Testis (tissue), 3 donors: ENCODE measurements around the gene NHLRC2. TPM values are rescaled to one million over a fixed set of nuclear protein-coding genes. Genes with fewer than 3 reads are reported as not detected.

Source experiments
- DNase-seq: peaks from one replicate; pipeline ENCODE4 v3.0.0-alpha.2; 2019
- H3K27ac ChIP-seq, 2 donors: fragments of 200-600 bp; sonication (generic); one replicate each; pipeline ENCODE4 v1.5.1; 2019
- H3K27me3 ChIP-seq: fragments of 200-600 bp; sonication (generic); one replicate; pipeline ENCODE4 v1.5.1; 2019
- H3K36me3 ChIP-seq: fragments of 200-600 bp; sonication (generic); one replicate; pipeline ENCODE4 v1.5.1; 2017; ENCODE audit warnings: low read depth; ENCODE audit errors: missing control alignments
- H3K4me1 ChIP-seq: fragments of 200-600 bp; sonication (generic); one replicate; pipeline ENCODE4 v1.5.1; 2019
- H3K4me3 ChIP-seq, 2 donors: fragments of 200-600 bp; sonication (generic); one replicate each; pipeline ENCODE4 v1.5.1; 2017 to 2019
- H3K9me3 ChIP-seq: fragments of 200-600 bp; sonication (generic); one replicate; pipeline ENCODE4 v1.5.1; 2017
- POLR2A ChIP-seq: fragments of 450-650 bp; IDR thresholded peaks from one replicate; pipeline ENCODE4 v1.6.1; 2017; ENCODE audit warnings: antibody characterized with exemption, mild to moderate bottlenecking, moderate library complexity
- WGBS, 2 donors: methylation state at CpG; one replicate each; pipeline ENCODE4 v1.1.5; 2018; 5-methylcytosine and 5-hydroxymethylcytosine counted together
- intact Hi-C: fragments of 100-400 bp; cut with DNase I; formaldehyde crosslinking; loops from one replicate; pipeline ENCODE4 v1.15.1; 2023; ENCODE audit warnings: low total_unique reads
- polyA plus RNA-seq: library from polyadenylated mRNA; stranded (reverse); fragments of 350-450 nt; fragmentation: Illumina TruSeq; extraction: RNeasy Lipid Tissue Mini Kit (QIAGEN cat#74804); gene quantifications from one replicate; pipeline ENCODE4 v1.2.3, GENCODE V29; 2014; ENCODE audit warnings: low read depth, low replicate concordance; ENCODE audit not compliant: insufficient read depth
- total RNA-seq, 2 donors: library from RNA; depleted of rRNA; stranded (reverse); fragments of >200 nt; gene quantifications; one replicate each; pipeline ENCODE4 v1.2.3, GENCODE V29; 2016
- TF ChIP-seq, protein P1 (sequence below), 3 experiments: fragments of 450-650 bp in 2 of 3; fragments of 200-600 bp in 1 of 3; sonication (generic) in 1 of 3; IDR thresholded peaks; one replicate each; pipeline ENCODE4 v1.5.1; 2016 to 2019; ENCODE audit warnings: antibody characterized with exemption in 3 of 3, mild to moderate bottlenecking in 2 of 3, moderate library complexity in 1 of 3

NHLRC2 gene
- total and polyA plus RNA-seq, 3 donors from 2014 or later: 8.7 to 37.7 (median 34.3) TPM

DNA sequence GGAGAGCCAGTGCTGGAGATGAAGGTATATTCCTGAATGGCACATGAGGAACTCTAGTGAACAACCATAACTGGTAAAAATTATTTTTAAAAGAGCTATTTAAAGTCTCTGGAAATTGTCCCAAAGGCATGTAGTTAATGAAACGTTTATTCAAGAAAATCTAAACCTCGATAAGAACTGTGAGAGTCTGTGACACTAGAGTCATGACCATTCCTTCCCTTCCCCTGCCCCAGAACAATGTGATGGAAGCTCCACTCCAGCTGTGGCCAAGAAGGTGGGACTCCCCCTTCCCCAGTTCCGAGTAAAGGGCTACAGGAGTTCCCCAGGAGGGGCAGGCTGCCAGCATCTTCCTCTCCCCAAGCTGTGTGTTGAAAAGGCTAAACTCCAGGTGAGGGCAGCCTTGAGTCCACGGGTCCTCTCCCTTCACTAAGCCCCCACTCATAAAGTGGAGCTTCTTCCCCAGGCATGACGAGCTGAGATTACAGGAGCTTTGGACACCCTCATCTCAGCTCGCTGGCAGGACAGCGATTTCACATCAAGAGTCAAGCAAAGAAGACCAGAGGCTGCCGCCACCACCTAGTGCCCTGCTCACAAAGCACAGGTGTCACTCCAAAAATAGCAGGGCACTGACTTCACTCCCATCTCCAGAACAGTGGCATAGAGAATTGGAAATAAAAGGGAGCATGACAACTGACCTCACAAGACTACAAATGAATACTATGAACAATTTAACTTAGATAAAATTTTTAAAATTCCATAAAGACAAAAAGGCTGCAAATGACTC lies 68.5 kb downstream of the NHLRC2 start:
- H3K27me3 ChIP-seq: no peaks in the 10 kb centered on the region
- H3K9me3 ChIP-seq: no peaks in the 10 kb centered on the region
- intact Hi-C loops: no loop called here
- DNase-seq: no peak
- TF ChIP-seq POLR2A: no peak
- TF ChIP-seq, protein P1, sequence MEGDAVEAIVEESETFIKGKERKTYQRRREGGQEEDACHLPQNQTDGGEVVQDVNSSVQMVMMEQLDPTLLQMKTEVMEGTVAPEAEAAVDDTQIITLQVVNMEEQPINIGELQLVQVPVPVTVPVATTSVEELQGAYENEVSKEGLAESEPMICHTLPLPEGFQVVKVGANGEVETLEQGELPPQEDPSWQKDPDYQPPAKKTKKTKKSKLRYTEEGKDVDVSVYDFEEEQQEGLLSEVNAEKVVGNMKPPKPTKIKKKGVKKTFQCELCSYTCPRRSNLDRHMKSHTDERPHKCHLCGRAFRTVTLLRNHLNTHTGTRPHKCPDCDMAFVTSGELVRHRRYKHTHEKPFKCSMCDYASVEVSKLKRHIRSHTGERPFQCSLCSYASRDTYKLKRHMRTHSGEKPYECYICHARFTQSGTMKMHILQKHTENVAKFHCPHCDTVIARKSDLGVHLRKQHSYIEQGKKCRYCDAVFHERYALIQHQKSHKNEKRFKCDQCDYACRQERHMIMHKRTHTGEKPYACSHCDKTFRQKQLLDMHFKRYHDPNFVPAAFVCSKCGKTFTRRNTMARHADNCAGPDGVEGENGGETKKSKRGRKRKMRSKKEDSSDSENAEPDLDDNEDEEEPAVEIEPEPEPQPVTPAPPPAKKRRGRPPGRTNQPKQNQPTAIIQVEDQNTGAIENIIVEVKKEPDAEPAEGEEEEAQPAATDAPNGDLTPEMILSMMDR (IDR thresholded peaks at IDR 0.05): no peak
- H3K27ac ChIP-seq: no peak overlapping the region
- no peaks in the 10 kb centered on the region for H3K4me1 ChIP-seq
- no peak overlapping the region for H3K4me3 ChIP-seq
- no peaks in the 10 kb centered on the region for H3K36me3 ChIP-seq
- 37 to 44% methylated on average over 8 of the region's 8 CpGs for WGBS, 2 donors

DNA sequence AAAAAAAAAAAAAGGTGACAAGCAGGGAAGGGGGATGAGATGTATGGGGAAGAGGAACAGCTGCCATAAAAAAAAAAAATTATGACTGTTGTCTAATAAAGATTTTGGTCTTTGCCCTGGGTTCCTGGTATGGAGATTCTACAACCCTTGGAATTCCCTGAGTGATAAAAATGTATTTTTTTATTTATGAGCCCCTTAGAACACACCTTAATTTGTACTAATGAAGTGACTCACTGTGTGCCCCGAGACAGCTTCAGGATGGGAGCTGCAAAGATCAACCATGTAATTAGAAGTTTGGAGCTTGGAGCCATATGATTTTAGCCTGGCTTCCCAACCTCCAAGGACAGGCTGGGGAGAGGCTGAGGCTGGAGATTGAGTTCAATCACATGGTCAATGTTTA lies 69.7 kb downstream of the NHLRC2 start:
- DNase-seq: no peak
- Histone ChIP-seq H3K36me3 (no peaks in the 10 kb centered on the region), H3K9me3 (no peaks in the 10 kb centered on the region), H3K27ac (no peak overlapping the region), H3K4me3 (no peak overlapping the region), H3K4me1 (no peaks in the 10 kb centered on the region), H3K27me3 (no peaks in the 10 kb centered on the region)
- intact Hi-C loops: no loop called here
- TF ChIP-seq, protein P1 (IDR thresholded peaks at IDR 0.05): no peak
- no peak for TF ChIP-seq POLR2A
- 89 to 93% methylated on average over 1 of the region's 1 CpG for WGBS, 2 donors

DNA sequence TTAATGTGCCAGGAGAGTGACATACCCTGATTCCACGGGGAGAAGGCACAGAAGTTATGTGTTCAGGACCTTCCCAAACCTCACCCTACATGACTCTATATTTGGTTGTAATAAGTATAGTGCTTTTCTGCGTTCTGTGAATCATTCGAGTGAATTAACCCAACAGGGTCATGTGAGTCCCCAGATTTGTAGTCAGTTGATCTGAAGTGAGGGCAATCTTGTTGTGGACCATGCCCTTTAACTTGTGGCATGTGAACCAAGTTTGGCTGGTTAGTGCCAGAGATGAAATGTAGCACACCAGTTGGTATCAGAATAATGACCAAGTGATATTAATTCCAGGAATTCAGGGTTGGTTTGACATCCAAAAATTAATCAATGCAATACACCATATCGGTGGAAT lies 70.2 kb downstream of the NHLRC2 start:
- H3K27ac ChIP-seq: no peak overlapping the region
- no peaks in the 10 kb centered on the region for H3K9me3 ChIP-seq
- no peak overlapping the region for H3K4me3 ChIP-seq
- DNase-seq: no peak
- H3K4me1 ChIP-seq: no peaks in the 10 kb centered on the region
- intact Hi-C loops: no loop called here
- no peaks in the 10 kb centered on the region for H3K27me3 ChIP-seq
- WGBS, 2 donors: 80 to 98% methylated on average over 4 of the region's 4 CpGs
- TF ChIP-seq POLR2A: no peak
- TF ChIP-seq, protein P1 (IDR thresholded peaks at IDR 0.05): no peak
- H3K36me3 ChIP-seq: no peaks in the 10 kb centered on the region

DNA sequence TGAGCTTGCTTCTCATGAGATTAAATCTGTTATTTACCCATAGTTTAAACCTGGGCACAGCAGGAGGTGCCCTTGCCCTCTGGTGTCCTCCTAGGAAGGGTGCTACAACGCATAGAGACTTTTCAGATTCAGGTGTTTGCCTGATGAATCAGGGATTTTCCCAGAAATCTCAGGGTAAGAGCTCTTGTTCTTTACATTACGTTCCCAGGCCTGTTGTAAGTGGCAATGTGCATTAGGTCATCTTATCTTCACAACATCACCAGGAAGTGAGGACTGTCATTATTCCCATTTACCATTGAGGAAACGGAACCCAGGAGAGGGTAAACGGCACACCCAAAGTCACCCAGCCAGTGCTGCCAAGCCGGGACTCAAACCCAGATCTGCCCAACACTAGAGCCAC lies 73.0 kb downstream of the NHLRC2 start:
- Histone ChIP-seq H3K4me3 (no peak overlapping the region), H3K9me3 (no peaks in the 10 kb centered on the region), H3K27me3 (no peaks in the 10 kb centered on the region), H3K27ac (no peak overlapping the region), H3K36me3 (no peaks in the 10 kb centered on the region), H3K4me1 (no peaks in the 10 kb centered on the region)
- 90 to 97% methylated on average over 5 of the region's 5 CpGs for WGBS, 2 donors
- TF ChIP-seq POLR2A: no peak
- TF ChIP-seq, protein P1 (IDR thresholded peaks at IDR 0.05): no peak
- intact Hi-C loops: no loop called here
- DNase-seq: no peak

DNA sequence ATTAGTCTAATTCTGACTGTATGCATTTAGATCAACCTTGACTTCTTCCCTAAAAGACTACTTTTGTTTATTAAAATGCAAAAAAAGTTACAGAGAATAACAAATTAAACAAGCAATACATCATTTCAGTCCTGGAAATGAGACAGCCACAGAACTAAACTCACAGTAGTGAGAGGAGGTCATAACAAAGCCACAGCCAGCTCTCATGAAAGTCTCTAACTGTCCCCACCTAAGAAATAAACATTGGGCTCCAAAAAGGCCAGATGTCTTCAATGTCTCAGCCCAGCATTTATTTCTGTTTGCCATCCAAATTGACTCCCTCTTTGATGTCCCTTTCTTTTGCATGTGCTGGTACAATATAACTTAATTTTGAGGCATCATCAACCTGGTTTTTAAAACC lies 74.4 kb downstream of the NHLRC2 start:
- no peak for TF ChIP-seq POLR2A
- TF ChIP-seq, protein P1 (IDR thresholded peaks at IDR 0.05): no peak
- Histone ChIP-seq H3K36me3 (no peaks in the 10 kb centered on the region), H3K27me3 (no peaks in the 10 kb centered on the region), H3K9me3 (no peaks in the 10 kb centered on the region), H3K4me1 (no peaks in the 10 kb centered on the region), H3K27ac (no peak overlapping the region), H3K4me3 (no peak overlapping the region)
- DNase-seq: no peak
- intact Hi-C loops: no loop called here
